HAP-1 (cell line): ENCODE measurements around the gene FKBP11.
"Not testable (repeated sequence)": the region's sequence is repeated elsewhere in the genome, so short reads cannot be mapped to it uniquely, and the experiment has no call there.

Experiments used
- DNase-seq, 2 experiments: peaks; one replicate each; pipeline ENCODE4 v3.0.0-alpha.2; 2016 to 2020; ENCODE audit warnings: low spot score in 2 of 2
- H3K27me3 ChIP-seq: fragments of 250-450 bp; sonication (Bioruptor Pico); 2 replicates; pipeline ENCODE4 v1.5.1; 2020; ENCODE audit warnings: low read depth, mild to moderate bottlenecking, moderate library complexity
- H3K36me3 ChIP-seq: fragments of 250-450 bp; sonication (Bioruptor Pico); replicated peaks from 2 replicates; pipeline ENCODE4 v1.5.1; 2020; ENCODE audit warnings: mild to moderate bottlenecking
- H3K4me1 ChIP-seq: fragments of 250-450 bp; sonication (Bioruptor Pico); 2 replicates; pipeline ENCODE4 v1.5.1; 2020; ENCODE audit warnings: mild to moderate bottlenecking
- H3K4me3 ChIP-seq: fragments of 250-450 bp; sonication (Bioruptor Pico); 2 replicates; pipeline ENCODE4 v1.5.1; 2020; ENCODE audit warnings: mild to moderate bottlenecking, moderate library complexity
- H3K9me3 ChIP-seq: fragments of 250-450 bp; sonication (Bioruptor Pico); 2 replicates; pipeline ENCODE4 v1.5.1; 2020; ENCODE audit warnings: mild to moderate bottlenecking, moderate library complexity
- in situ Hi-C: fragments of 300-500 bp; cut with MboI; formaldehyde crosslinking; loops from 3 replicates; pipeline ENCODE4 v1.14.3; 2020; ENCODE audit warnings: low sequenced_read_pairs, inconsistent platforms, mixed read lengths

FKBP11 gene

DNA sequence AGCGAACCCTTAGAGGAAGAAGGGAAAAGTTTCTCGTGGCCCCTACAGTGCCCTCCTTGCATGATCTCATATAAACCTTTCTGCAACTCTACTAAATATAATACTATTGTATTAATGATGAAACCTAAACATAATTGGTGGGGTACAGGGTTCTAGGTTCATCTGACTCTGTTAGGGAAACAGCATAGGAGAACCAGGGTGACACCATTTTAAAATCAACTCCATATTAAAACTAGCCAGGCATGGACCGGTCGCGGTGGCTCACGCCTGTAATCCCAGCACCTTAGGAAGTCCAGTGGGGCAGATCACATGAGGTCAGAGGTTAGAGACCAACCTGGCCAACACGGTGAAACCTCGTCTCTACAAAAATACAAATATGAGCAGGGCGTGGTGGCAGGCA is 44.6 kb downstream of the FKBP11 start:
- Histone ChIP-seq H3K27me3 (peaks cover 5% of the 10 kb centered on the region), H3K4me1 (peaks cover 17% of the 10 kb centered on the region), H3K9me3 (no peaks in the 10 kb centered on the region), H3K36me3 (no peaks in the 10 kb centered on the region), H3K4me3 (no peak overlapping the region)
- DNase-seq: no peak
- in situ Hi-C loops: no loop called here

DNA sequence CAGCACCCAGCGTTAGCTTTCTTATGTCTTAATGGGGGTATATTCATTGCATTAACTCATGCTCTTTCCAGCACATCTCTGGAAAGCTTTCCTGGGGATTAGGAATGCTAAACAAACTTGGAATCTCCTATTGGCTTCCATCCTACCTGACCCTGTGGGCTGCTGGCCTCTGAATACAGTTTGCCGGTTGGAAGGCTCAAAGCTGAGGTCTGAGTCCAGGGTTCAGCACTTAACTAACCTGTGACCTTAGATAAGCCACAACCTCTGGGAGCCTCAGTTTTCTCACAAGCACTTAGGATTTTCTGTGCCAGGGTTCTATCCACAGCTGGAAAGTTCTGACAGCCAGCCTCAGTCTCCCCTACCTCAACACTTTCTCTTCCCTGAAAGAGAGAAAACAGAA is 46.7 kb downstream of the FKBP11 start:
- Histone ChIP-seq H3K4me1 (peaks cover 10% of the 10 kb centered on the region), H3K9me3 (no peaks in the 10 kb centered on the region), H3K4me3 (no peak overlapping the region), H3K27me3 (peaks cover 5% of the 10 kb centered on the region), H3K36me3 (no peaks in the 10 kb centered on the region)
- in situ Hi-C loops: no loop called here
- DNase-seq: no peak

DNA sequence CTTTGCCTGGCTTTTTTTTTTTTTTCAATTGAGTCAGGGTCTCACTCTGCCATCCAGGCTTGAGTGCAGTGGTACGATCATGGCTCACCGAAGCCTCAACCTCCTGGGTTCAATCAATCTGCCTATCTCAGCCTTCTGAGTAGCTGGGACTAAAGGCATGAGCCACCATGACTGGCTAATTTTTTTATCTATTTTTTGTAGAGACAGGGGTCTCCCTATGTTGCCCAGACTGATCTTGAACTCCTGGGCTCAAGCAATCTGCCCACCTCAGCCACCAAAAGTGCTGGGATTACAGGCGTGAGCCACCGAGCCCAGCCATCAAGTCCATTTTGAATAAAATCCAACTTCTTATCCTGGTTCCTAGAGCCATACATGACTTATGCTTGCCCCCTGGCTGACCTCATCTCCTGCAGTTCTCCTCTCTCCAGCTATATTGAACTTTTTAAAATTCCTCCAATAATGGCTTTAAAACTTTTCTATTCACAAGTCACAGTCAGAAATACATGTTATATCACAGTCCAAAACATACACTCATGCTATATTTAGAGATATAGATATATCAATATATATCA is 49.3 kb downstream of the FKBP11 start:
- no peaks in the 10 kb centered on the region for H3K36me3 ChIP-seq
- no peaks in the 10 kb centered on the region for H3K9me3 ChIP-seq
- H3K27me3 ChIP-seq: peaks cover 3% of the 10 kb centered on the region
- H3K4me1 ChIP-seq: no peaks in the 10 kb centered on the region
- in situ Hi-C loops: no loop called here
- H3K4me3 ChIP-seq: no peak overlapping the region
- DNase-seq: no peak

DNA sequence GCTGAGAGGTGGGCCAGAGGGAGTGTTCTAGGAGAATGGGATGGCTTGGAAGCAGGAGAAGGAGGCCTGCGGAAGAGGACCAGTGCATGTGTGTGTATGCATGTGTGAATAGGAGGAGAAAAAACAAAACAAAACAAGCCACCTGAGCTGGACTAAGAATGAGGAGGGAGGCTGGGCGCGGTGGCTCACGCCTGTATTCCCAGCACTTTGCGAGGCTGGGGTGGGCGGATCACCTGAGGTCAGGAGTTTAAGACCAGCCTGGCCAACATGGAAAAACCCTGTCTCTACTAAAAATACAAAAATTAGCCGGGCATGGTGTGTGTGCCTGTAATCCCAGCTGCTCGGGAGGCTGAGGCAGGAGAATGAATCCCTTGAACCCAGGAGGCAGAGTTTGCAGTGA is 51.8 kb downstream of the FKBP11 start:
- in situ Hi-C loops, H3K4me3 ChIP-seq, H3K4me1 ChIP-seq, DNase-seq, H3K36me3 ChIP-seq, H3K9me3 ChIP-seq, H3K27me3 ChIP-seq: not testable (repeated sequence)

DNA sequence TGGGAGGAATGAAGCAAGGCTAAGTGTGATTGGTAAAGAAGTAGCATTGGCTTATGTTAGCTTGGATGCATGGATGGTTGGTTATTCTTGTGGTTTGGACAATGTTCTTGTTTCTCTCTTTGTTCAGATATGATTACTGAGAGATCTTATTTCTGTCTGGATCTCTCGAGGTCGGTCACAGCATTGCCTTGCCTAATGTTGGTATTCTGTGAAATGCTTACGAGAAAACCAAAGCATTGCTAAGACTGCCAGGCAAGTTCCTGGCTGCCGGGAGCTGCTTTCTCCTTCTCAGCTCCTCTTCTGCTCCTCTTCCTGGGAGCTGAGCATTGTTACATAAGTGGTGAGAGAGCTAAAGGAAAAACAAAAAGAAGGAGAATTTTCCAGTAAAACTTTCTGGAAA is 52.2 kb downstream of the FKBP11 start:
- DNase-seq: no peak
- Histone ChIP-seq H3K4me1 (no peaks in the 10 kb centered on the region), H3K9me3 (no peaks in the 10 kb centered on the region), H3K36me3 (no peaks in the 10 kb centered on the region), H3K4me3 (no peak overlapping the region), H3K27me3 (no peaks in the 10 kb centered on the region)
- in situ Hi-C loops: no loop called here
